HG03439 (cell line): ENCODE results near the gene ARHGAP42.
A peak's percentile ranks its signal among the peaks of the same experiment; 100 is the strongest.

Experiments
- ATAC-seq: cut with Tn5 transposase; IDR thresholded peaks from one replicate; pipeline ENCODE4 v1.9.1; 2021; ENCODE audit warnings: mild to moderate bottlenecking, moderate library complexity; ENCODE audit not compliant: unreplicated experiment

The ARHGAP42 gene

DNA sequence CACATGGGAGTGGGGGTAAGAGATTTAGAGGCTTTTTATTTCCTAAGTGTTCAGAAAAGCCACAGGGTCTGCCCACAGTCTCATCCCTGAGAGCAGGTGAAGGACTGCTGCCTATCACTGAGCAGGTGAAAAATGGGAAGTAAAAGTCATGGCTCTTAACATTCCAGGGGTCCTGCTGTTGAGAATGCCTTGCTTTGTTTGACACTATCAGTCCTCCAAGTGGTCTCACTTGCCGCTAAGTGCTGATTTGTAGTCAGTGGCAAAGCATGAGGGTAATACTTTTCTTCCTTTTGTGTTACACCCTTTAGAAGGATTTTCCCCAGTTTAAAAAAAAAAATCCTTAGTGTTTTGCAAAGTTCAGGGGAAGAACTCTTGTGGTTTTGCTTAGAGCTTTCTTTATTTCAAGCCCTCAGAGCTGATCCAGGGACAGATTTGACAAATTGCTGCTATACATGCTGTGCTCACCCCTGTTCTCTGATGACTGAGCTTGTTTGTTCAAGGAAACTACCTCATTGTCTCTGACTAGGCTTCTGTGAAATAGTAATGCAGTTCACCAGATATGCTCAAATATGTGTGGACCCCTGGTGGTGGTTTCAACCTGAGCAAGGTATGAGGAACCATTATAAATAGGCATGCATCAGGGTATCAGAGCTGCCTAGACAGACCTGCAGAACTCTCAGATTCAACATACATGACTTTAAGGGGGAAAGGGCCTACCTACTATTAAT, 141.0 kb downstream of the ARHGAP42 start:
- ATAC-seq = peak; percentile 75

DNA sequence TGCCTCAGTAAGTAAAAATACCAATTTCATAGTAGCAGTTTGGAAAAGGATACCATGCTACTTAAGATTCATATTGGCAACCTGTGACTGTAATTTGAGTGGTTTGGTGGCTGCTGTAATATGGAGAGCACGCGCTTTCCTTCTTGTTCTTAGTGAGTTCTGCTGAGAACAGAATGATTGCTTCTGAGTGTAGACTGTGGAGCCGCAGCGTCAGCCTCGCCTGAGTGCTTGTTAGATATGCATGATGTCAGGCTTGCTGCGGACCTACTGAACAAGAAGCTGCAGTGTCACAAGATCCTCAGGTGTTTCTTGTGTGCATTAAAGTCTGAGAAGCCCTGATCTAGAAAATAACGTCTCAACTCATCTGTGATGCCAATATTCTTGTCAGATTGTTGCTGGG, 143.2 kb downstream of the ARHGAP42 start:
- ATAC-seq = no peak

DNA sequence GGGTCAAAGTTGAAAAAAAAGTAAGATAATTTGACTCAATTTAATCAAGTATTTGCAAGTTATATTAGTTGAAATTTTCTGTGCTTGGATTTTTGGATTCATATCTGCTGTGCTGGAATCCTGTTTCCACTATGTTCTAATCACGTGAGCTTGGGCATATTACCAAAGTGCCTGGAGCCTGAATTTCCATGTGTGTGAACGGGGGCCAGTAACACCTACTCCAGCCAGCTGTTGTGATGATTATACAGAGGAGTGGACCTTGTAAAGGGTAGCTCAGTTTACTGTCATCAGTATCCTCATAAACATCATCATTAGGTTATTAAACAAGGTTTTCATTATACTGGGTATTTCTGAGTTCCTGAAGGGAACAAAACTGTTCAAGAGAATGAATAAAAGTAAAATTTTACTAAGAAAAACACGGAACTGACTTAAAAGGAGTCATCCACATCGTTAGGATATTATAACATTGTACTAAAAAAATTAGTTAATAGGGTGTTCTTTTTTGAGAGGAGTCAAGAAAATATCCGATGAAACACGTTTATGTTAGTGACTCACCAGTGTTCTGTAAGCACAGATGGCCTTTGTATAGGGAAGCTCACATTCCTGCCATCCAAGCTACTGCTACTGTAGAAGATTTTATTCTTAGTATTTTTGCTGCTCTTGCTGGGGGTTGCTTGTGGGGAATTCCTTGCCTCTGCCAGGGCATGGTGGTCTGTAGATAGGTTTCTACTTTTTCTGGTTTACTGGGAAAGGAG, 144.1 kb downstream of the ARHGAP42 start:
- no peak for ATAC-seq

DNA sequence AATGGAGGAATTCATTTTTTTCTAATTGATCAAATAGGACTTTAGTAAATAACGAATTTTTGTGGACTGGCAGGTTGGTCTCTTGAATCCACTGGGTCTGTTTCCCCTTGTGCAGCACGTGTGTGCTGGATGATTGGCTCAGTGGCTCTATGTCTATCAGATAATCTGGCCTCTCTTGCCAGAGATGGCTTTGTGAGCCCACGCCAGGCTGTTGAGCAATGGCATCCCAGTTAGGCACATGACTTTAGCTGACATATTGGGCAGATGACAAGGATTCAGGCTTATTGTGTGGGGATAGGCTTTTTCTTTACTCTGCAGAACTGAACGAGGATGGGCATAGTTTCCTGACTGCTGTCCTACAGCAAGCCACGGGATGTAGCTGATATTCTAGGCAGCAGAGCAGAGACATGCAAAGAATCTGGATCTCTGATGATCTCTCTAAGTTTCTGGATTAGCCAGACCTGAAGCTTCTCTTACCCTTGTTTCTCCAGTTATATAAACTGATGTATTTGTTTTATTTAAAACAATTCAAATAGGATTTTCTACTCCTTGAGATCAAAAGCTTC, 144.9 kb downstream of the ARHGAP42 start:
- ATAC-seq = no peak

DNA sequence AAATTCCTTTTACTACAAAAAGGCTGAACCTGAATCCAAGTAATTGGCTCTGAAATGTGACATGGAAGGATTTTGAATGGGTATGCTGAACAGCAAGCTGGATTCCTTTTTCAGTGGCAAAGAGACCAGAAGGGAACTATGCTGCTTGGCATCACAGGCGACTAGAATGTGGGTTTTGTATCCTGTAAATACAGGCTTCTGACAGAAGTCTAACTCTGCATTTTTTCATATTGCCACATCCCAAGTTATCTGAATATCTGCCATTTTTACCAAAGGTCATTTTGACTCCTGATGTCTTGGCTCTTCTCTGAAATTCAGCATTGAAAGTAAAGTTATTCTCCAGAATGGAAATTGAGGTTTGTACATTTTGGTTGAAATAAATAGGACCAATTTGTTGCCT, 145.7 kb downstream of the ARHGAP42 start:
- ATAC-seq = no peak

DNA sequence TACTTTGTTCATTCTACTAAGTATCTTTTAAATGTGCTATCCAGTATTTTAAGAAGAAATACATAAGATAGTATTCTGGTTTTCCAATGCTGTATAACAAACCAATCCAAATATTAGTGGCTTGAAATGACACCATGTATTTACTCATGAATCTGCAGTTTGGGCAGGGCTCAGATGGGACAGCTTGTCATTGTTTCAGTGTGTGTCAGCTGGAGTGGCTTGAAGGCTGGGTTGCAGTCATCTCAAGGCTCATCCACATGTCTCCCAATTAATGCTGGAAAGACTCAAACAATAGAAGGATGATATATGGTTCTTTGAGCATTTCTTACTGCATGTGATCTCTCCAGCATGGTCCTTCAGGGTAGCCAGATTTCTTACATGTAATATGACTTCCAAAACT, 146.2 kb downstream of the ARHGAP42 start:
- ATAC-seq = no peak

DNA sequence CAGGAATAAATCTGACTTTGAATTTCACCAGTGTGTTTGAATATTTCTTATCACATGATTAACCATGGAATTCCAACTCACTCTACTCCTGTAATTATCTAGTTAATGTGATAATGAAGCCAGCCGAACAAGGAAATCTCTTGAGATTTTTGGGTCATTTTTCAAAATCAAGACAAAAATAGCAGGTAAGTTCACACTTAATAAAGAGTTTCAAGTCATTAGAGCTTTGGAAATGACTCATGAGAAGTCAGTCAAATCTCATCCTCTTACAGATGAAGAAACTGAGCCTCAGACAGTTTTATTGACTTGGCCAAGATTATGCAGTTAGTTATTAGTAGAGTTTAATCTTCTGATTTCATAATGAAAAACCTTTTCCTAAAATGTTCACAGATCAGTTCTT, 148.8 kb downstream of the ARHGAP42 start:
- no peak for ATAC-seq

DNA sequence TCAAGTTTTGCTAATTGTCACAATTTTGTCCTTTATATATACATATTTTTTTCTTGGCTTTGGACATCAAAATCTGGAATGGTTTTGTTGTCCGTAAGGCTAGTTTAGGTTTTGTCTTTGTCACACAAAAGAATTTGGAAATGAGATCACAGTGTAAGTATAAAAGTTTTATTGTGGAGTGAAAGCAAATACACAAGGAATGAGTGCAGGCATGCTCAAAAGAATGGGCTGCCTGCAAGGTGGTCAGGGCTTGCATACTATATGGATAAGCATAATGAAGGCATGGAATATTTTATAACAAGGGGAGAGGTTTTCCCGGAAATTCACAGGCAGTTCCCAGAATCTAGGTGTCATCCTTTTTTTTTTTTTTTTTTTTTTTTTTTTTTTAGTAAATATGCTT, 150.2 kb downstream of the ARHGAP42 start:
- no peak for ATAC-seq

DNA sequence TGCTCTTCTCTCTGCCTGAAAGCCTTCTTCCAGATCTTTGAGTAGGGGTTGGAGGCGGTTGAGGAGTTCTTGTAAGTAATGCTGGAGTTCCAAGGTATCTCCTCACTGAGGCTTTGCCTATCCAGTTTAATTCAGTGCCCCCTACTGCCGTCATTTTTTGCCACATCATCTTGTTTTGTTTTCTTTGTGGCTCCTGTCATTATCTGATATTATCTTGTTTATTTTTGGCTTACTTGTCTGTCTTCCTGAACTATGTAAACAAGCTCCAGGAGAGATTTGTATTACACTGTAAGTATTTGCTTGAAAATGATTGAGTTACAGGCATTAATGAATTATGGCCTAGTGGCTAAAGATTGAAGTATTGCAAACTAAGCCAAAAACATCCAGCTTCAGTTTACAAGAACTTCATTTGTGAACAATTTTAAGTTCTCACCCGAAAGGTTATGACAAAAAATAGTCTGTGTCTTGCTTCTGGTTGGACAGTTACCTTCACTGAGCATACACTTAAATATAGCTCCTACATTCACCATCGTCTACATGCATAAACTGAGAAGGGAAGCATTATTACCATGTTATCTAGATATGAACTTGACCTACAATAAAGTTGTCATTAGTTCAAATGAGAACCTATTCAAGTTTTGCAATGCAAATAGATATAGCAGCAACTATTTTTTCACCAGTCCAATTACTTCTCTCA, 154.8 kb downstream of the ARHGAP42 start:
- no peak for ATAC-seq

DNA sequence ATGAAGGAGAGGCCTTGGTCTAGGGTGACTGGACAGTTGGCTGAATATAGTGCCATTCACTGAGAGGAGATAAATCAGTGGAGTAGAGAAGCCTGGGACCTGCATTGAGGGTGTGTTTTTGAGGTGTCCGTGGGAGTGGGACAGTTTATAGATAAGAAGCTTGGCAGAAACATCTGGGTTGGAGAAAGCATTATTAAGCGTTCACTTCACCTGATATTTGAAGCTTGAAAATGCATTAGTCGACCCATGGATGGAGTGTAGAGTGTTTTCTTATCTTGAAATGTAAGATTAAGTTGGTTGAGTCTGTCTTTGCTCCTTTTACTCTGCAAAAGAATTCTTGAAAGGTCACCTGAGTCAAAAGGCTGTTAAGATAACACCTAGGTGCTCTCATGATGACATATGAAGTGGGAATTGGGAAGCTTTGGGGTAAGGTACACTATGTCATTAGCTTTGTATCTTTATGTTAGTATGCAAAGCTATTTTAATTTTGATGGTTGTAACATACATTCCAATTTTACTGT, 160.7 kb downstream of the ARHGAP42 start:
- no peak for ATAC-seq

DNA sequence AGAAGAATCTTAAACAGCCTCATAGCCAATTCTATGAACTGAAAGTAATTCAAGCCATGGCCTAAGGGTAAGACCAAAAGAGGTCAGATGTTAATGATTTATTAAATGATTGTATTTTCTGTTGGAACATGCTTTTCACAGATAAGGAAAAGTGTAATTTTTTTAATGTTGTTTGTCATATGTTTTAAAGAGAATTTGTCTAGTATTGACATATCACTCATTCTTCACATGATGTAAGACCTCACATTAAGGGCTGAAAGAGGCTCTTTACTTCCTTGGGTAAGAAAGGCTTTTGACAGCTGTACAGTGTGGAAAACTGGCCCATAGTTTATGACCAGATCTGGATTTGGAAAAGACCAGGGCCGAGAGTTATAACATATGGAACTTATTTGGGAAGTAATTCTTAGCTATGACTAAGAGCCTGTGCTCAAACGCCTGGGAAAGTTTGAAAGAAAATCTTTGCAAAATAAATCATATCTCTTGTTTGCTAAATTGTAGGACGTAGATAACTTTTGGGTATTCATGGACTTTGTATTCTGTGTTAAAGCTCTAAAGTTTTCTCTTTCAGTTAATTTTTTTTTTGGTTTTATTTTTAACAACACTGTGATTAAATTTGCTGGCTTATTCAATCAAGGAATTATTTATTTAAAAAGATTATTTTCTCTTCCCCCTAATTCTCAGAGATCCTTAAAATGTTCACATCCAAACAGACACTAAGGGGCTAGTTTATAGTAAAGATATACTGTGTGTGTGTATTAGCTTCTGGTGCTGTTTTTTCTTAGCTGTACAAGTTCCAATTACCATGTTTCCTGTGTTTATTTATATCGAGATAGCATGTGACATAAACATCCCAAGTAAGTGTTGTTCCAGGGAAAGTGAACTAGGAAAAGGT, 162.2 kb downstream of the ARHGAP42 start:
- no peak for ATAC-seq

DNA sequence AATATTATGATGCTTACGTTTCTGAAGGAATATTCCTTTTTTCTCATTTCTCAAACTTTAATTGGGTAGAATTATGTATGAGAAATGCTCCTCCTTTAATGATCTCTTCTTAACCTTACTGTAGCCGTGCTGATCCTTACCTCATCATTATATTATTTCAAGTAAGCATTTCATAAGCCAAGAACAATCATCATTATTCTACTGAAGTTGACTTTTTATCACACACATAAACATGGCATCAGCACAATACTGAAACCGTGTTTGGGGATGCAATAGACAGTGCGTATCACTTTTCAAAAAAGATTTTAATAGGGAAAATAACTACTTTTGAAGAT, 162.8 kb downstream of the ARHGAP42 start:
- ATAC-seq = no peak

DNA sequence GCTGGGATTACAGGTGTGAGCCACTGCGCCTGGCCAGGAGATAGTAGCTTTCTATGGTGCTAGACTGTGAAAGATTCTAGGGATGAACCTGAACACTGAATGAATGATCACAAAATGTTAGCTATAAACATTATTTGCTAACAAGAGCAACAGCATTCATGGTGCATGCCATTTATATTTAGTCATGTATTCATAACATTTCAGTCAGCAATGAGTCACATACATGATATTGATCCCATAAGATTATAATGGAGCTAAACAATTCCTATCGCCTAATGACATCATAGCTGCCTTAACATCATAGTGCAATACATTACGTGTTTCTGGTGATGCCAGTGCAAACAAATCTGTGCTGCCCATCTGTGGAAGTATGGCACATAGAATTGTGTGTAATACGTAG, 164.1 kb downstream of the ARHGAP42 start:
- ATAC-seq = no peak

DNA sequence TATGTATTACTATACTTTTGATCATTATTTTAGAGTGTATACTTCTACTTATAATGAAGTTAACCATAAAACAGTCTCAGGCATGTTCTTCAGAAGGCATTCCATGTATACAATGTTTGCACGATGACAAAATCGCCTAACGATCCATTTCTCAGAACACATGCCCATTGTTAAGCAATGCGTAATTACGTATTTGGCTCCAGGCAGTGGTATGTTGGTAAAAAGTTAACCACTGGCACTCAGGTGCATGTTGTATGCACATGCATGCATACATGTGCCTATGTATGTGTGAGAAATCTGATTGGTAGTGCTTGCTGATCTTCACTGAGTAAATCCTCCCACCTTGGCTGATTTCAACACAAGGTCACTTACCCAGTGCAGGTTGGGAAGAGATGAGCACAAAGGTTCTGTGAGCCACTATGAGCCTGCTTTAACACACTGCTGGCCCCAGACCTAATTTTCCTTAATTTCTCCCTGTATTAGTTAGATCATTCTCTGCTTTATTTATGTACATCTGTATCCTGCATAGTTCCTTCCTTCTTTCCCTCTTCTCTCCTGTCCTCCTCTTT, 164.6 kb downstream of the ARHGAP42 start:
- ATAC-seq = no peak

DNA sequence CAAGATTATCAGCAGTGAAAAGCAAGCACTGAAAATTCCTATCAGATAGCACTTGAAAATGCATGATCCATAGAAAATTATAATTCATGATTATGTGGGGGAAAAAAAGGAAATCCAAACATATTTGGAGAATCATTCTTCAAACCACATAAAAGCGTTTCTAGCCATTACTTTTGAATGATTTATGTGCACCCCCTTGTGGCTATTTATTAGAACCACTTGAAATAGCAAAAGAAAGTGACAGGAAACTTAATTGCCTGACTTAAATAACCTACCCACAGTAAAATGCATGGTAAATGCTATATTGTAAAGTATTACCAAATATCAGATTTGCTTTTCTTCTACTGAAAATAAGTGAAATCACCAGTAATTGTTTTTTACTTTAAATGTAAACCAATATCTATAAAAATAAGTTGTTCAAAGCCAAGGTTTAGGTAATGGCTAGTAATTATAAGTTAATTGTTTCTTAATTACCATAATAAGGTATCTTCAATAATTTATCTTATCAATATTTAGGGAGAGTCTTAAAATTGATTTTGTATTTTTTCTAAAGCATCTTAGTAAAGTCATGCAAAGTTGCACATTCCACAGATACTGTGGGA, 168.5 kb downstream of the ARHGAP42 start:
- peak; percentile 59 for ATAC-seq

DNA sequence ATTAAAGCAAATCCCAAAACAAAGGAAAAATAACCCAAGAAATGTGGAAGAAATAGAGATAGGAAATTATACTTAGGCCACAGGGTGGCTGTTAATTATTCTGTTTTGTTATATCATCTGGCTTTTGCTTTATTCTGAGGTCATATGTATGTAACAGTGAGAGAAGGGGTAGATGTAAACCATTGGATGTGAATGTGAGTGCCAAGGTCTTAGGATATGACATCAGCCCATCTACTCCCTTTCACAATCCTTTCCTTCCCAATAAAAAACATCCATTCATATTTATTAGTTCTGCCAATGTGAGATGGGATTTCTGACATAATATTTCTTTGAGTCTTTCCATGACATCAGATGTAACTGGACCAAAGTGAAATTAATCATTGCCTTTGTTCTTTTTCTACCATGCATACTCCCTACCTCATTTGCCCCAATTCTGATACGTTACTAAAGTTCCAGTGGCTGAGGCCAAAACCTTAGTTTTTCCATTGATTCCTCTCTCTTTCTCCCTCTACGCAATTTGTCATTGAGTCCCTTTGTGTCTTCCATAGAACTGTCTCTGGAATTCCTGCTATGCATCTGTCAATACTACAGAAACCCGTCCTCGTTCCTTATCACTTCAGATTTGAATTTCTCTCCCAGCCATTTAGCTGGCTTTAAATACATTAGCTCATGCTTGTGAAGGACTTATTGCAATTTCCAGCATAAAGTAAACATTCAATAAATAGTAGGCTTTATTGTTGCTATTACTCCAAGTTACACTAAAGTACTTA, 170.3 kb downstream of the ARHGAP42 start:
- no peak for ATAC-seq

DNA sequence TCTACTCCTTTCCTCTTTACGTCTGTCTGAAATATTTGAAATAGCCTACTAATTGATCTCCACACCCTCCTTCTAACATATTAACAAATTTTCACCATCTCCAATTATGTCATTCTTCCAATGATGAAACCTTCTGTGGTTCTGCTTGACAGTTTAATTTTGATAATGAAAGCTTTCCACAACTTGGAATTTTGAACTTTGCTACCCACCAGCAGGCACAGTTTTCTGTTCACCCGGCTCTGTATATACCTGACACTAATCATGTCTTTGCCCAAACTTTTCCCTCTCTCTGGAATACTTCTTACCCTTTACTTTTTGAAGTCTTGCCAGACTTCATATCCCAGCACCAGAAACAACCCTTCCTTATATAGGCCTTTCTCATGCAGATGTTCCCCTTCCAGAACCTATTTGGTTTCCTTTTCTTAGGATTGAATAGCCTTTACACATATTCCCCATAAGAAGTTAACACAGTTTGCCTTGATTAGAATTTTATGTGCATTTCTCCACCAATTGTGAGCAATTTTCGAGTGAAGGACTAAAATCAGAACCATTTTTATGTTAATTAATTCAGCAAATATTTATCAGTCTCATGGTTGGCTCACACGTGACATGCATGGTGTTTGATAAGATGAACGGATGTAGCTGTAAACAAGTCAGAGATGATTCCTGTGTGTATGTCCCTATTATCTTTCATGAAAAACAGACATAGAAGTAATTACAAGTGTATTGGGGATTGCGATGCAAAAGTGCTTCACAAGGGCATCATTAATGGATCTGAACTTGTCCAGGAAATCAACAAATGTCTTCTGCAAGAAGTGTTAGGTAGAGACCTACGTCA, 173.4 kb downstream of the ARHGAP42 start:
- ATAC-seq = no peak

DNA sequence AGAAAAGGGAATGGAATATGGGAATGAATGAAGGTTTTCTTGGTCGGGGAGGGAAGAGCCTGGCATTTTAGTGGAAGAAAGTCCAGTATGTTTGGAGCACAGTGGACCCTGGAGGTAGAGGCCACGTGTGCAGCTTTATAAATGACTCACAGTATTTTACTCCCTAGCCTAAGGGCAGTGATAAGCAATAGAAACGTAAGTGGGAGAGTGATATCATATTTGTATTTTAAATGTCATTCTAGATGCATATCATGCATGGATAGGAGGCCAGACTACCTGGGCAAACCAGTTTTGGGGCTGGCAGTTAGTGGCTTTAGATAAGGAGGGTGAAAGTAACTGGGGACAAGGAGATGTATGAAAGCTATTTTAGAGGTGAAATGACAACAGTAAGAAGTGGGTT, 174.1 kb downstream of the ARHGAP42 start:
- ATAC-seq = no peak
